ENCODE results near the gene TTLL11.
"Not testable (repeated sequence)": the region's sequence is repeated elsewhere in the genome, so short reads cannot be mapped to it uniquely, and the experiment has no call there.

Gene TTLL11

DNA sequence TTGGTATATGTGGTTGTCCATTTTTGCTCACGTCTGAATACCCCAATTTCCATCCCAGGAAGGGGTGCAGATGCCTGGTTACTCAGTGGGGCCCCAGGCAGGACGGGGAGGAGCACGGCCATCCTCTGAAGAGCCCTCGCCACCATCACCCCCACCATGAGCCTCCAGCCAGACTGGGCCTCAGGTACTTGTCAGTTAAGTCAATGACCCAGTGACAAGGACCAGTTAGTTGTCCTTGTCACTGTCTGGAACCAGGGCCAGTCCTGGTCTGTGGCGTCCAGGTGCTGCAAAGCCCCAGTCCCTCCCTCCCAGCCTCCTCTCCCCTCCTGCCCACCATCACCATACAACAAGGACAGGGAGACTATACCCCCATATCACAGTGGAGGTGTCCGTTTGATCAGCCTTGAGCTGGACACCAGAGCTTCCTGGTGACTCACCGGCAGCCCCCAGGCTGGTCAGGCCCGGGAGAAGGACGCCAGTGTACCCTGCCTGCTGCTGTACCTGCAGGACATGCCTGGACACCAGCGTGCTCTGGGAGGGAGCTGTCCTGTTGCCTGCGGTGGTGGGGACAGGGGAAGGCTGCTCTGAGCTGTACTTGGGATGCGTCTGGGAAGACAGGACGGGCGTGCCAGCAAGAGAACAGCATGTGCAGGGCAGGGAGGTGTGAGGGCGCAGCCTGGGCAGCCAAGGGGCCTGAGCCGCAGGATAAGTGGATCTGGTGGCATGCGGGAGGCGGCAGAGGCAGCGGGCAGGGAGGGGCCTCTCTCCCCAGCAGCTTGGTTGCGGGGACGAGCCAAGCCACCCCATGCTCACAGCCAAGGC lies 32.6 kb upstream of the TTLL11 start:
- no peak for DNase-seq

DNA sequence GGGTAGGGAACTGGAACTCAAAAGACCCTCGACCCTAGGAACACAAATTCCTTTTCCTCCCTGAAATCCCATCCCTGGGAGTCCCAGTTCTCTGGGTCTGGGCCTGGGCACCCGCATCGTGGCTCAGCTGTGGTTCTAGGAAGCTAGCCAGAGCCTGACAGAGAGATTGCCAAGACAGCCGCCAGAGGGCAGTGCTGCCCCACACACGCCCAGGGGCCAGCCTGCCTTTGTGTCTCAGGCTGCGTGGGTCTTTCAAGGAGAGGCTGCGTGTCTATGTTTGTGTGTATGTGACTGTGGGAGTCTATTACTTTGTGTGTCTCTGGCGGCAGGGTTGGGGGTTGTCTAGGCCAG lies 32.0 kb upstream of the TTLL11 start:
- DNase-seq: peak; percentile 63

DNA sequence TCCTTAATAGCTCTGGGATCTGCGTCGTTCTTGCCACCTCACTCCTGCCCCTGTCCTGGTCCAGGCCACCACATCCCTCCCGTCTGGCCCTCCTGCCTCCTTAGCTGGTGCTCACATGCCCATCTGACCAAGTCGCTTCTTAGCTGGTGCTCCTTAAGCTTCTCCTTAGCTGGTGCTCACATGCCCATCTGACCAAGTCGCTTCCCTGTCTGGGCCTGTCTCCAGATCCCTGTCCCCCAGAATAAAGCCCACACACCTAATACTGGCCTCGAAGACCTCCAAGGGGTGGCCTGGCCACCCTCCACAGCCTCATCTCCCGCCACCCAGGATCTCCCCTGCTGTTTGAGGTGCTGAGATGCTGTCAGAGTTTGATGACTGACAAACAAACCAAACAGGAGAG lies 31.4 kb upstream of the TTLL11 start:
- DNase-seq: no peak

DNA sequence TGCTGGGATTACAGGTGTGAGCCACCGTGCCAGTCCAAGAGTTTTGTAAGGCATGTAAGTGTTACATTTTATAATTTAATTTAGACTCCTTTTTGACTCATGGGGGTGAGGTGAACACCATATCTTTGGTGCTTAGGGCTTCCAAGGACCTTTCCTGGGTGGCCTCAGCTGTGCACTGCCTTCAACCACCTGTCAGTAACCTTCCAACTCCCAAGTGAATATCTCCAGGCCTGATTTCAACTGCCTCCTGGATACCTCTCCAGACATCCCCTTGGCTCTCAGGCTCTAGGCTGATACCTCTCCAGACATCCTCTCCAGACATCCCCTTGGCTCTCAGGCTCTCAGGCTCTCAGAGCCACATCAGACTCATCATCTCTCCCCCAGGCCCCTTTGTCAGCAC lies 30.9 kb upstream of the TTLL11 start:
- DNase-seq: no peak

DNA sequence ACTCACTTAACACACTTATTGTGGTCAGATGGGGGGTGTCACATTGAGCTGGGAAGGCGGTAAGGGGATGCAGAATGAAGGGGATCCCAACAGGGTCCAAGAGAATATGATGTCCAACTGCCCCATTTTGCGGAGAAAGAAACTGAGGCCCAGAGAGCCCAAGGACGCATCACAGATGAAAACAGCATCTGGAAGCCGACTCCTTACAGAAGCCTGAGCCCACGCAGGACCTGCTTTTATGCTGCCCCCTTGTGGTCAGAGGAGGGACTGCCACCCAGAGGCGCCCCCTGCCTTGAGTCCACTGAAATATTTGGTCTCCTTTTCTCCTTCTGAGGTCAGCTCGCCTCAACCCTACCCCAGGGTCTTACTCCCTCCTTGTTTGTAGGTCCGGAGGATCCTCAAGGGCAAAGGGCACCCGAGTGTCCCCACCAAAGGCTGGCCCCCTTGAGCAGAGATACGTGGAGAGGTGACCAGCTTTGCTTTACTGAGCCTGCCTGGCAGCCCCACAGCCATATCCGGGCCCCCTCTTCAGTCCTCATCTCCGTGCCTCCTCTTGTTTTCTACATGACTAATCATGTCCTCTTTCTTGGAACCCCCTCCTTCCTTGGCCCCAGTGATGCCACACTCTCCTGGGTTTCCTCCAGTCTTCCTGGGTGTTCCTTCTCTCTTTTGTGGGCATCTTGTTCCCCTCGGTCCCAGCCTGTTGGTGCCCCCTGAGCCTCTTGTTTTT lies 30.0 kb upstream of the TTLL11 start:
- peak; percentile 65 for DNase-seq

DNA sequence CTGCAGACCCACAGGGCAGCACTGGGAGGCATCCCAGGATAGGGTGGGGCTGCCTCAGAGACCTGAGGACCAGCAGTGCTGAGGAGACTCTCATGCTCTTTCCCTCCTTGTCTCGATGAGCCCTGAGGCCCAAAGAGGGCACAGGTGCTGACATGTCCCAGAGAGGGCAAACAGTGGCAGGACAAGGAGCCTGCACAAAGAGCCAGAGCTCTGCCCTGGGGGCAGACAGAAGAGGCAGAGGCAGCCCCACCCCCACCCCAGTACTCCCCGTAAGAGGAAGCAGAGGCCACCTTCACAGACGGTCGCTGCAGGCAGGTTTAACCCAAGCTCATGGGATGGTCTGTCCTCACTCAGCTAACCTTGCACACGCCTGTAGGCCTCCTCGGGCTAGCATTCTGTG lies 29.4 kb upstream of the TTLL11 start:
- DNase-seq: no peak

DNA sequence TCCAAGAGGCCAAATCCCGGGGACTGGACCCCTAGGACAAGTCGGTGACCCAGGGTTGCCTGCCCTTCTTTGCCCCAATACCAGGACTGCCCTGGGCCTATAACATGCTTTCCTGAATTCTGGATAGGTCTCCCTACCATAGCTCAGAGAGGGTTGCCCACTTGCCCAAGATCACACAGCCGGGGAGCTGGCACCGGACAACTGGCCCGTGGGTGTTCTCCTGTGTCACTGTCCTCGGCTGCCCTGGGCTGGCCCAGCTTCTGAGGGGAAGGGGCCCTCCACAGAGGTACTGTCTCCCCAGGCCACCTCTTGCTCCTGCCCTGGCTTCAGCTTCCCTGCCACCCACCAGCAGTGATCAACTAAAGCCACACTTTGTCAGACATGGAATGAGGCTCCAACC lies 28.8 kb upstream of the TTLL11 start:
- no peak for DNase-seq

DNA sequence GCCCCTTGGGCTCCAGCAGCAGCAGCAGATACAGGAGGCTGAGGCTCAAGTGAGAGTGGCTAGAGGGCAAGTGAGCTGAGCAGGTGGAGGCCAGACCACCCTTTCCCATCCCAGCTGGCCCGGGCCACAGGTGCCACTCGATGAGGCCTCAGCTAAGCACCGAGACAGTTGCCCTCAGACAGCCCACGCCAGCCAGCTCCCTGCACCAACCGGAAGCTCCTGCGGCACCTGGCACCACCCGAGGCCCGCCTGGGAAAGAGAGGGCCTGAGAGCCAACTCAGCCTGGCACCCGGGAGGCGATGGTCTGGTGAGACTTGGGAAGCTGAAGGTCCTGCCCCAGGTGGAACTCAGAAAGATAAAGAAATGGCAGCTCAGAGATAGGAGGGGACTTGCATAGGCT lies 28.3 kb upstream of the TTLL11 start:
- no peak for DNase-seq

DNA sequence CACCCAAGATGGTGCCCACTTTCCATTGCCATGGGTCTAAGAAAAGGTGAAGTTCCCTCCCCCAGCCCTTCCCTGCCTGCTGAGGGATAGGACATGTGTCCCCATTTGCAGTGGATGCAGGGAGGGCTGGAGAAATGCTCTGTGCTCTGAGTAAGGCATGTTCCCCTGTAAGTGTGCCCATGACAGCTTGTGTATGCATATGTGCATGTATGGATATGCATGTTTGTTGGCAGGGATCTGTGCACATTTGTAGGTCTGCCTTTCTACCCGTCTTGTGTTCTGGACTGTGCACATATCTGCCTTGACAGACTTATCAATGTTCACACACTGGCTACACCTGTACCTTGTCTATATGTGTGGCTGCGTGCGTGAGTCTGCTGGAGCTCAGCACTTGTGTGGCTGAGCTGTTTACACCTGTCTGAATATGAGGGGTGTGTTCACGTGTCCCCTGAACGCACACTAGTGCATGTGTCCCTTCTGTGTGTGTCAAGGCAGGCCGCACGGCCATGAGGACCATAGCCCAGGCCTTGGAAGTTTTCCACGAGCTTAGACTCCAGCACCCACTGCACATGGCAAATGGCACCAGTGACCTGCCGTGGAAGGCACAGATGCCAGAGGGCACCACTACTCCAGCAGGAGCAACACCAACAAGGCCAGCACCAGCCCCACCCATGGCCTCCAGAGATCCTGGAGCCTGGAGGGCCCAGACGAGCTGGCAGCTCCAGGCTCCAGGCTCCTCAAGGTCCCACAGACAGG lies 27.4 kb upstream of the TTLL11 start:
- no peak for DNase-seq

DNA sequence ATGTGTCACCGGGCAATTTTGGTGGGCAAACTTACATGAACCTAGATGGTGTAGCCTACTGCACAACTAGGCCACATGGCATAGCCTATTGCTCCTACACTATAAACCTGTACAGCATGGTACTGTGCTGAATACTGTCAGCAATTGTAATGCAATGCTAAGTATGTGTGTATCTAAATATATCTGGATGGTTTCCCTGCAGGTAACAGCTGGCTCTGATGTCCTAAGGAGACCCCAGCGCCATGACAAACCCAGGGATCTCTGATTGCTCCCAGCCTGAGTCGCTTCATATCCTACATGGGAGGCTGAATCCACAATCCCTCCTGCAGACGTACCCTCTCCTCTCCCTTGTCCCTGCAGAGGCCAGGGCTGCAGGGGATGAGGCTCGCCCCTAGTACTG lies 26.6 kb upstream of the TTLL11 start:
- DNase-seq: no peak

DNA sequence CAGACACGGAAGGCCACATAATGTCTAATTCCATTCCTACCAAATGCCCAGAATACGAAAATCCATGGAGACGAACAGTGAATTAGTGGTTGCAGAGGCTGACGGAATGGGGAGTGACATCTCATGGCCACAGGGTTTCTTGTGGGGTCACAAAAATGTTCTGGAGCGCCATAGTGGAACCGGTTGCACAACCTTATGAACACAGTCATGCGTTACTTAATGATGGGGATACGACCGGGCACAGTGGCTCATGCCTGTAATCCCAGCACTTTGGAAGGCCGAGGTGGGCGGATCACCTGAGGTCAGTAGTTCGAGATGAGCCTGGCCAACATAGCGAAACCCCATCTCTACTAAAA lies 26.0 kb upstream of the TTLL11 start:
- DNase-seq: no peak

DNA sequence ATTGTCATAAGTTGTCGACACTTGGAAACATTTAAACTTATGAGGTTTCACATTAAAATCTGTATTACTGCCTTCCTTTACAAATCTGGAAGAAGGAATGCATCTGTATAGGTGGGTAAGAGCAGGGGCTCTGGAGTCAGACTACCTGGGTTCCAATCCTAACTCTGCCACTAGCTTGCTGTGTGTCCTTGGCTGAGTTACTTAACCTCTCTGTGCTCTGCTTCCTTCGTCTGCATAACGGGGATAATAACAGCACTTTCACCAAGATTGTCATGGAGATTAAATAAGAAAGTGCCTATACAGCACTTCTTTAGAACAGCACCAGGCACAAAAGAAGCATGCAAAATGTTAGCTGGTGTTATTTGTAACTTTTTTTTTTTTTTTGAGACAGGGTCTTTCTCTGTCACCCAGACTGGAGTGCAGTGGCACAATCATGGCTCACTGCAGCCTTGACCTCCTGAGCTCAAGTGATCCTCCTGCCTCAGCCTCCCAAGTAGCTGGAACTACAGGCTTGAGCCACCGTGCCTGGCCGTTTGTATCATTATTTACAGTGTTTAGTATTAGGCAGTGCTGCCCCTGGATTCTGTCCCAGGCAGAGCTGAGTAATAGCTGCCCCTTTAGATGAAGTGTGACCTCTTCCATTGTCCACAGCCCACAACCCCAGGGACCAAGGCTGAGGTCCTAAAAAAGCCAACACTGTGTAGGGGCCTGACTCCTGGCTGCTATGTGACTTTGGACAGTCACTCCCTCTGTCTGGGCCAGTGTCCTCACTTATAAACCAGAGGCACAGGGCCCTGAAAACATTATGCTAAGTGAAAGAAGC lies 25.4 kb upstream of the TTLL11 start:
- DNase-seq: no peak

DNA sequence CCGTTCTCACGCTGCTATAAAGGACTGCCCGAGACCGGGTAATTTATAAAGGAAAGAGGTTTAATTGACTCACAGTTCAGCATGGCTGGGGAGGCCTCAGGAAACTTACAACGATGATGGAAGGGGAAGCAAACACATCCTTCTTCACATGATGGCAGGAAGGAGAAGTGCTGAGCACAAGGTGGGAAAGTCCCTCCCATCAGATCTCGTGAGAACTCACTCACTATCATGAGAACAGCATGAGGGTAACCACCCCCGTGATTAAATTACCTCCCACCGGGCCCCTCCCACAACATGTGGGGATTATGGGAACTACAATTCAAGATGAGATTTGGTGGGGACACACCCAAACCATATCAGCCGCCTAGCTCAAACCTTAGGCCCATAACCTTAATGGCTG lies 24.1 kb upstream of the TTLL11 start:
- DNase-seq: not testable (repeated sequence)

DNA sequence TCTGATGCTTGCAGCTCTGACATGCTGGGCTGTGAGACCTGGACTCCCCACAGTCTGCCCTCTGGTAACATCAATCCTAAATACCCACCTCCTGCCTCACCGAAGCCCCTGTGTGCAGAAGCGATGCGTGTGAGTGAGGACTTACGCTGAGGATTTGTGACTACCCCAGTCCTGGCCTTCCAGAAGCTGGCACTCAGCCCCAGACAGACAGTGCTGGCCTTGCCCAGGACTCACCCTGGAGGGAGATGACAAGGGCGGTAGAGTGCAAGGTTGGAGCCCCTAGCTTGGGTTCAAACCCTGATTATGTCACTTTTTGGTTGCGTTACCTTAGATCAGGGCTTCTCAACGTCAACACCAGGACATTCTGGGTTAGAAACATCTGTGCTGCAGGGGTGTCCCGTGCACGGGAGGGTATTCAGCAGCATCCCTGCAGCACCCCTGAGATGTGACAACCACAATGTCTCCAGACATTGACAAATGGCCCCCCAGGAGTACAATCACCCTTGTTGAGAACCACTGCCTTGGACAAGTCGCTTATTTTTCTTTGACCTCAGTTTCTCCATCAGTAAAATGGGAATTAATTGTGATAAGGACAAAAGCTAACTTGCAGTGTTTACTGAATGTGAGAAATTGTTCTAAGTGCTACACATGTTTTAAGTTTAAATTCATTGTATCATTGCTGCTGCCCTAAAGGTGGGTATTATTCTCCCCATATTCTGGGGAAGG lies 23.5 kb upstream of the TTLL11 start:
- no peak for DNase-seq

DNA sequence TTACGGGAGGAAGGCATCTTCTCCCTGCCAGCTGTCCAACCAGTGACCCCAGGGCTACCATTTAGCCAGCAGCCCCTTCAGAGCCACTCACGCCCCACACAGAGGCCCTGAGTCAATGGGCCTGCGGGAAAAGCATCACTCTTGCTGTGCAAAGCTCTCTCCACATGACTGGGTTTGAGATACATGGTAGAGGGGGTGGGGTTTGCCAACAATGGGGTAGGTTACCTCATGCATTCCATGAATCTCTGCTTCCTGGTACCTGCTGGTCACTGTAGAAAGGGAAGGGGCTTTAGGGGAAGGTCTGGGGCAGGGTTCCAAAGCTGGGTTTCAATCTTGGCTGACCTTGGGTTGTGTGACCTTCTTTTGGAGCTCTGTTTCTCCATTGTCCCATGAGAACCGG lies 22.9 kb upstream of the TTLL11 start:
- no peak for DNase-seq

DNA sequence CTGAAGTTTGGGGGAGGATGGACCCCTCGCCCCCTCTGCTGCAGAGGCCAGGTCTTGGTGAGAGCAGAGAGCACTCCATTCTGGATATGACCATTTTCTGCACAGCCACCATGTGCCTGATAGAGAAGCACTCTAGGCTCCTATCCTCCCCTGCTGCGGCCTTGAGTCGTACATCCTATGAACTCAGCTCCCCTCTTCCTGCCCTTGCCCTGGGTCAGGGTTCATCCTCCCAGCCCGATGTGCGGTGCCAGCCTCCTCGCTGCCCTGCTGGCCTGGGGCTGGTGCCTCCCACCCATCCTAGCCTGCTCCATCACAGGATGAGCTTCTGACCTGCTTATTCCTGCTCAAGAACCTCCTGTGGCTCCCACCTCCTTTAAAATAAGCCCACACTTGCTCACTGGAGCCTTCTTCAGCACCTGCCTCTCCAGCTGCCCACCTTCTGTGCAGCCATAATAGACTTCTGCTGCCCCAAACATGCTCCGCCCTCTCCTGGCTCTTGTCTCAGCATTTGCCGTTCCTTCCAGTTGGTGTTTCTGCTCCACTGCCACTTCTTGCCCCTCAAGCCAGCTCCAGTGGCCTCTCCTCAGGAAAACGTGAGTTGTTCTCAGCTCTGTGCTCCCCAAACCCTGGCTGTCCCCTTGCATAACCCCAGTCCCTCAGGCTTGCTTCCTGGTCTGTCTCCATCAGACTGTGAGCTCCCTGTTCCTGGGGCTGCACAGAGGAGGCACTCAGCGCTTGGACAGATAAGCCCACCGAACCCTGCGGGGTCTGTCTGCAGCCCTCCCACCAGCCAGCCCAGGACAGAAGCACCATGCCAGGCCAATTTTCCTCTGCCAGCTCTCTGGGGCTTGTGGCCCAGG lies 22.3 kb upstream of the TTLL11 start:
- no peak for DNase-seq

DNA sequence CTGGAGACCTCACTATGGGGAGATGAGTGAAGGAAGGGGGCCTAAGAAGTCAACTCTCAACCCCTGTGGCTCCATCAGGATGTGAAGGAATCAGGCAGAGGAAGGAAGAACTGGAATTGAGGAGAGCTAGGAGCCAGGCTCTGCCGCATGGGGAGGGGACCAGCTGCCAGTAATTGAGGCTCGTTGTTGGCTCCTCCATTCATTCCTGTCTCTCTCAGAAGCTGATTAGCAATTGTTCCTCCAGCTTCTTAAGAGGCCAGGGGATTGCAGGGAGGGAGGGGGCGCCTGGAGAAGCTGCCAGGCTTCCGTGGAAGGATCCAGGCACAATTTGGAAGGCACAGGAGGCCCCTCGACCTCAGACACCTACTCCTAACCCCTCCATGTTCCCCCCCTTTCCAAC lies 20.5 kb upstream of the TTLL11 start:
- no peak for DNase-seq

DNA sequence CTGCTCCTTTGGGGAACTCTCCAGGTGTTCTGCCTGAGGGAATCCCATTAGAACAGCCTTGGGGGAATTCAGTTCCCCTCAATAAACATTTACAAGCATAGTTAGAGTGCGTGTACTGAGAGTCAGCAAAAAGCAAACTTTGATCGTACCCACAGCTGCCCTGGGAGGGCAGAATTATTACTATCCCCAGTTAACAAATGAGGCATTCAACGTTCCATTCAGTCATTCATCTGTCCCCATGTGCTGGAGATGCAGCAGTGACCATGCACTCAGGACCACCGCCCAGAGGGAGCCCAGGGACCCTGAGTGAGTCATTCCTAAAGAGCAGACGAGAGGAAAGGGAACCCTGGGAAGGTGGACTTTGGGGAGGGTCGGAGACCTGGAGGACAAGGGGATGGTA lies 19.1 kb upstream of the TTLL11 start:
- no peak for DNase-seq

DNA sequence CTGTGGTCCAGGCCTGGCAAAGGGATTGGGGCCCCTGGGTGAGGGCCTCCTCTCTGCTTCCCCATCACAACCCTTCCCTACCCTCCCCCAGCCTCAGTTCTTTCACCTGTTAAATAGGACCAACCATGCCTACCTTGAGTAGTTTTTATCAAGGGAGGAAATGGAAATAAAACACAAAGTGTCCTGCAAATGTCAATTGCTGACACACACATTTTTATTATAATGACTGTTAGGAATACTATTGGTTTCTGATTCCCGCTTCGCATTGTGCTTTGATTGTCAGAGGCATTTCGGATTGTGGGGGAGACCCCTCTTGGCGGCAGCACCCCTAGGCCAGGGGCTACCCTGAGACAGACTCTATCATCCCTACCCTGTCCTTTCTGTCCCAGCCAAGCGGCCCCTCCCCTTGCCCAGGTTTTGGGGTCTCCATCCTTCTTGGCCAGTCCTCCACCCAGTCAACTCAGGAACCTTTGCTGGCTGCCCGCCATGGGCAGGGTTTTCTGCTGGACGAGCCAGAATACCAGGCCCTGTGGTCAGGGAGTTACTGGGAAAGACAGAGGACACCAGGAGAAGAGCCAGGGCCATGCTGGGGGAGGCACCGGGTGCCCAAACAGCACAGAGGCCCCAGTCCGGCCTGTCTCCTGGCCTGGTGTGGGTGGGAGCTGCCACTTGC lies 18.4 kb upstream of the TTLL11 start:
- no peak for DNase-seq

DNA sequence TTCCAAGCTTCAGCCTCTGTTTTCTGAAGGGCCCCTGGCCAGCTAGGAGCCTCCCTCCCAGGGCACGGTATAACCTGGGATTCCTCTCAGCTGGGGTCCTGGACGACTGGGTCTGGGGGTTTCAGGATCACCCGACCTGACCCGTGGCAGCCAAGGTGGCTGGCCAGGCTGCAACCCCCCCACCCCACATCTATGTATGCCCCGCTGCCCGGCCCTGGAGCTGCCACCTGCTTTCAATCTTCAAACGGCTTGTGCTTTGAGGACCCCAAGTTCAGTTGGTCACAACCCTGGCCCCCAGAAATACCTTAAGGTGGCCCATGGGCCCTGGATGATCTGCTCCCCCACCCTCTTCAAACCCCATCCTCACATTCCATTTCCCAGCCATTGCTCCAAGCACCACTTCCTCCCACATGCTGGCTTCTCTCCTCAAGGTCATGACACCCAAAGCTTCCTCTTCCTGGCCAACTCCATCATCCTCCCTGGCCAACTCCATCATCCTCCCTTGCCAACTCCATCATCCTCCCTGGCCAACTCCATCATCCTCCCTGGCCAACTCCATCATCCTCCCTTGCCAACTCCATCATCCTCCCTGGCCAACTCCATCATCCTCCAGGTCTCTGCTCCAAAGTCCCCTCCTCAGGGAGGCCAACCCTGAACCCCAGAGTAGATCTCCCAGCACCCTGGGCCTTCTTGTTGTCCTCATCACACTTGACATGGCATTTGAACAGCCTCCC lies 17.2 kb upstream of the TTLL11 start:
- DNase-seq: no peak
